ENCODE data around the gene CD84.

CD84 gene

GRCh38 chr1:160615660-160616059, 36.4 kb upstream of the CD84 start:
- no peak for TF ChIP-seq CTCF (IDR thresholded peaks at IDR 0.05; ENCODE audit: unreplicated experiment in 3 of 3)
- Mint-ChIP-seq H3K9me3 (no peaks in the 10 kb centered on the region), H3K4me1 (no peaks in the 10 kb centered on the region), H3K36me3 (ENCODE audit: low read depth) (no peaks in the 10 kb centered on the region), H3K27me3 (ENCODE audit: low read depth) (no peaks in the 10 kb centered on the region), H3K4me3 (no peak overlapping the region), H3K27ac (no peak overlapping the region)

GRCh38 chr1:160614410-160614809, 35.1 kb upstream of the CD84 start:
- Mint-ChIP-seq H3K27me3 (ENCODE audit: low read depth) (no peaks in the 10 kb centered on the region), H3K27ac (no peak overlapping the region), H3K9me3 (no peaks in the 10 kb centered on the region), H3K36me3 (ENCODE audit: low read depth) (no peaks in the 10 kb centered on the region), H3K4me3 (no peak overlapping the region), H3K4me1 (no peaks in the 10 kb centered on the region)
- no peak for TF ChIP-seq CTCF (IDR thresholded peaks at IDR 0.05; ENCODE audit: unreplicated experiment in 3 of 3)

- no peaks in the 10 kb centered on the region for H3K4me1 Mint-ChIP-seq
- H3K36me3 Mint-ChIP-seq (ENCODE audit: low read depth), result no peaks in the 10 kb centered on the region
- H3K4me3 Mint-ChIP-seq, result no peak overlapping the region
- H3K27ac Mint-ChIP-seq, result no peak overlapping the region
- no peak for TF ChIP-seq CTCF (IDR thresholded peaks at IDR 0.05; ENCODE audit: unreplicated experiment in 3 of 3)
- H3K27me3 Mint-ChIP-seq (ENCODE audit: low read depth), result peaks cover 11% of the 10 kb centered on the region
- no peaks in the 10 kb centered on the region for H3K9me3 Mint-ChIP-seq
These were observed 33.4 kb upstream of the CD84 start for GRCh38 chr1:160612613-160613218.

- H3K27ac Mint-ChIP-seq, result no peak overlapping the region
- no peaks in the 10 kb centered on the region for H3K9me3 Mint-ChIP-seq
- no peaks in the 10 kb centered on the region for H3K4me1 Mint-ChIP-seq
- no peaks in the 10 kb centered on the region for H3K36me3 Mint-ChIP-seq (ENCODE audit: low read depth)
- H3K27me3 Mint-ChIP-seq (ENCODE audit: low read depth), result peaks cover 11% of the 10 kb centered on the region
- H3K4me3 Mint-ChIP-seq, result no peak overlapping the region
- TF ChIP-seq CTCF (IDR thresholded peaks at IDR 0.05; ENCODE audit: unreplicated experiment in 3 of 3), result no peak
These were observed 31.4 kb upstream of the CD84 start for GRCh38 chr1:160610569-160611242.

- Mint-ChIP-seq H3K4me3 (no peak overlapping the region), H3K4me1 (no peaks in the 10 kb centered on the region), H3K27ac (no peak overlapping the region), H3K27me3 (ENCODE audit: low read depth) (peaks cover 11% of the 10 kb centered on the region), H3K36me3 (ENCODE audit: low read depth) (no peaks in the 10 kb centered on the region), H3K9me3 (no peaks in the 10 kb centered on the region)
- TF ChIP-seq CTCF (IDR thresholded peaks at IDR 0.05; ENCODE audit: unreplicated experiment in 3 of 3), result no peak
These were observed 29.6 kb upstream of the CD84 start for GRCh38 chr1:160608941-160609340.

- TF ChIP-seq CTCF (IDR thresholded peaks at IDR 0.05; ENCODE audit: unreplicated experiment in 3 of 3), result no peak
- Mint-ChIP-seq H3K27ac (no peak overlapping the region), H3K4me3 (no peak overlapping the region)
These were observed 29.2 kb upstream of the CD84 start for GRCh38 chr1:160608514-160608913.

More at GRCh38 chr1:160608514-160608913, 29.2 kb upstream of the CD84 start:
- H3K36me3 Mint-ChIP-seq (ENCODE audit: low read depth), result no peaks in the 10 kb centered on the region
- H3K9me3 Mint-ChIP-seq, result no peaks in the 10 kb centered on the region
- peaks cover 11% of the 10 kb centered on the region for H3K27me3 Mint-ChIP-seq (ENCODE audit: low read depth)
- no peaks in the 10 kb centered on the region for H3K4me1 Mint-ChIP-seq
